HG02588 (cell line): ENCODE measurements around the gene CLDN18.

Experiments
- ATAC-seq: cut with Tn5 transposase; IDR thresholded peaks from one replicate; pipeline ENCODE4 v1.9.1; 2021; ENCODE audit warnings: mild to moderate bottlenecking, moderate library complexity; ENCODE audit not compliant: unreplicated experiment

The CLDN18 gene

GRCh38 chr3:138023754-138024153 is 13.8 kb downstream of the CLDN18 start:
- ATAC-seq = no peak

- peak; percentile 48 for ATAC-seq
Measured at GRCh38 chr3:138025553-138025952, 15.6 kb downstream of the CLDN18 start.

- ATAC-seq = no peak
Measured at GRCh38 chr3:138027821-138028220, 17.9 kb downstream of the CLDN18 start.

GRCh38 chr3:138030734-138031280 is 20.8 kb downstream of the CLDN18 start:
- ATAC-seq = no peak

GRCh38 chr3:138031536-138031935 is 21.6 kb downstream of the CLDN18 start:
- no peak for ATAC-seq

- ATAC-seq = peak; percentile 47
Measured at GRCh38 chr3:138032567-138032966, 22.6 kb downstream of the CLDN18 start.

- ATAC-seq = peak; percentile 12
Measured at GRCh38 chr3:138033202-138033691, 23.3 kb downstream of the CLDN18 start.

GRCh38 chr3:138034918-138035317 is 25.0 kb downstream of the CLDN18 start:
- no peak for ATAC-seq

- ATAC-seq = no peak
Measured at GRCh38 chr3:138036572-138036971, 26.6 kb downstream of the CLDN18 start.

- ATAC-seq = no peak
Measured at GRCh38 chr3:138038725-138039462, 28.9 kb downstream of the CLDN18 start.

- no peak for ATAC-seq
Measured at GRCh38 chr3:138042043-138042442, 32.1 kb downstream of the CLDN18 start.

GRCh38 chr3:138043266-138044029 is 33.5 kb downstream of the CLDN18 start:
- ATAC-seq = no peak

GRCh38 chr3:138046085-138046484 is 36.1 kb downstream of the CLDN18 start:
- no peak for ATAC-seq

- ATAC-seq = no peak
Measured at GRCh38 chr3:138046955-138047354, 37.0 kb downstream of the CLDN18 start.

GRCh38 chr3:138047596-138048158 is 37.7 kb downstream of the CLDN18 start:
- ATAC-seq = no peak

- no peak for ATAC-seq
Measured at GRCh38 chr3:138049157-138049919, 39.4 kb downstream of the CLDN18 start.

GRCh38 chr3:138051947-138052802 is 42.2 kb downstream of the CLDN18 start:
- no peak for ATAC-seq

GRCh38 chr3:138054057-138054456 is 44.1 kb downstream of the CLDN18 start:
- no peak for ATAC-seq

GRCh38 chr3:138057384-138057783 is 47.4 kb downstream of the CLDN18 start:
- no peak for ATAC-seq

GRCh38 chr3:138059261-138059660 is 49.3 kb downstream of the CLDN18 start:
- no peak for ATAC-seq
